Measurements from ENCODE around the gene MEG3.

DNA sequence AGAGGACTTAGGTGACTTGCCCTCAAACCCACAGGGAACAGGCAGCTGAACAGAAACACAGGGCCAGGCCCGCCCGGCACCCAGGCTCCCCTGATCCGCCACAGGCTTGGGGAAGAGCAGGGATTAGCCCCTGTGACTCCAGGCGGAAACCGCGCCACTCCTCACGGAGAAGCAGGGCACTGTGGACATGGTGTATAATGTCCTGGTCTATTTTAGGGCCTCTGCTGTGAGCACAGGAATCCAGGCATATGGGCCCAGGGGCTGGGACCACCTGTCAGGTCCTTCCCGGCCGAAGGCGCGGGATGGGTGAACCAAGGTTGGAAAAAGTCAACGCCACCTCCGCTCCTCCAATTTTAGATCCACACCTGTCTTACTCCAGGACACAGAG, 34.6 kb upstream of the MEG3 start:
- no peak for TF ChIP-seq EZH2 (IDR thresholded peaks at IDR 0.05; ENCODE audit: low read depth, unreplicated experiment)
- TF ChIP-seq, protein P1, sequence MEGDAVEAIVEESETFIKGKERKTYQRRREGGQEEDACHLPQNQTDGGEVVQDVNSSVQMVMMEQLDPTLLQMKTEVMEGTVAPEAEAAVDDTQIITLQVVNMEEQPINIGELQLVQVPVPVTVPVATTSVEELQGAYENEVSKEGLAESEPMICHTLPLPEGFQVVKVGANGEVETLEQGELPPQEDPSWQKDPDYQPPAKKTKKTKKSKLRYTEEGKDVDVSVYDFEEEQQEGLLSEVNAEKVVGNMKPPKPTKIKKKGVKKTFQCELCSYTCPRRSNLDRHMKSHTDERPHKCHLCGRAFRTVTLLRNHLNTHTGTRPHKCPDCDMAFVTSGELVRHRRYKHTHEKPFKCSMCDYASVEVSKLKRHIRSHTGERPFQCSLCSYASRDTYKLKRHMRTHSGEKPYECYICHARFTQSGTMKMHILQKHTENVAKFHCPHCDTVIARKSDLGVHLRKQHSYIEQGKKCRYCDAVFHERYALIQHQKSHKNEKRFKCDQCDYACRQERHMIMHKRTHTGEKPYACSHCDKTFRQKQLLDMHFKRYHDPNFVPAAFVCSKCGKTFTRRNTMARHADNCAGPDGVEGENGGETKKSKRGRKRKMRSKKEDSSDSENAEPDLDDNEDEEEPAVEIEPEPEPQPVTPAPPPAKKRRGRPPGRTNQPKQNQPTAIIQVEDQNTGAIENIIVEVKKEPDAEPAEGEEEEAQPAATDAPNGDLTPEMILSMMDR (conservative IDR thresholded peaks at IDR 0.05; ENCODE audit: low read depth in 2 of 2): no peak
- no peak for TF ChIP-seq POLR2AphosphoS5 (IDR thresholded peaks at IDR 0.05; ENCODE audit: low read depth)
- TF ChIP-seq, protein P2, sequence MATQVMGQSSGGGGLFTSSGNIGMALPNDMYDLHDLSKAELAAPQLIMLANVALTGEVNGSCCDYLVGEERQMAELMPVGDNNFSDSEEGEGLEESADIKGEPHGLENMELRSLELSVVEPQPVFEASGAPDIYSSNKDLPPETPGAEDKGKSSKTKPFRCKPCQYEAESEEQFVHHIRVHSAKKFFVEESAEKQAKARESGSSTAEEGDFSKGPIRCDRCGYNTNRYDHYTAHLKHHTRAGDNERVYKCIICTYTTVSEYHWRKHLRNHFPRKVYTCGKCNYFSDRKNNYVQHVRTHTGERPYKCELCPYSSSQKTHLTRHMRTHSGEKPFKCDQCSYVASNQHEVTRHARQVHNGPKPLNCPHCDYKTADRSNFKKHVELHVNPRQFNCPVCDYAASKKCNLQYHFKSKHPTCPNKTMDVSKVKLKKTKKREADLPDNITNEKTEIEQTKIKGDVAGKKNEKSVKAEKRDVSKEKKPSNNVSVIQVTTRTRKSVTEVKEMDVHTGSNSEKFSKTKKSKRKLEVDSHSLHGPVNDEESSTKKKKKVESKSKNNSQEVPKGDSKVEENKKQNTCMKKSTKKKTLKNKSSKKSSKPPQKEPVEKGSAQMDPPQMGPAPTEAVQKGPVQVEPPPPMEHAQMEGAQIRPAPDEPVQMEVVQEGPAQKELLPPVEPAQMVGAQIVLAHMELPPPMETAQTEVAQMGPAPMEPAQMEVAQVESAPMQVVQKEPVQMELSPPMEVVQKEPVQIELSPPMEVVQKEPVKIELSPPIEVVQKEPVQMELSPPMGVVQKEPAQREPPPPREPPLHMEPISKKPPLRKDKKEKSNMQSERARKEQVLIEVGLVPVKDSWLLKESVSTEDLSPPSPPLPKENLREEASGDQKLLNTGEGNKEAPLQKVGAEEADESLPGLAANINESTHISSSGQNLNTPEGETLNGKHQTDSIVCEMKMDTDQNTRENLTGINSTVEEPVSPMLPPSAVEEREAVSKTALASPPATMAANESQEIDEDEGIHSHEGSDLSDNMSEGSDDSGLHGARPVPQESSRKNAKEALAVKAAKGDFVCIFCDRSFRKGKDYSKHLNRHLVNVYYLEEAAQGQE (IDR thresholded peaks at IDR 0.05; ENCODE audit: unreplicated experiment): no peak
- TF ChIP-seq, protein P3, sequence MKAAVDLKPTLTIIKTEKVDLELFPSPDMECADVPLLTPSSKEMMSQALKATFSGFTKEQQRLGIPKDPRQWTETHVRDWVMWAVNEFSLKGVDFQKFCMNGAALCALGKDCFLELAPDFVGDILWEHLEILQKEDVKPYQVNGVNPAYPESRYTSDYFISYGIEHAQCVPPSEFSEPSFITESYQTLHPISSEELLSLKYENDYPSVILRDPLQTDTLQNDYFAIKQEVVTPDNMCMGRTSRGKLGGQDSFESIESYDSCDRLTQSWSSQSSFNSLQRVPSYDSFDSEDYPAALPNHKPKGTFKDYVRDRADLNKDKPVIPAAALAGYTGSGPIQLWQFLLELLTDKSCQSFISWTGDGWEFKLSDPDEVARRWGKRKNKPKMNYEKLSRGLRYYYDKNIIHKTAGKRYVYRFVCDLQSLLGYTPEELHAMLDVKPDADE (IDR thresholded peaks at IDR 0.05): no peak
- TF ChIP-seq CREB1 (CRISPR knock-in tag; IDR thresholded peaks at IDR 0.05; ENCODE audit: low read depth): no peak
- TF ChIP-seq ZNF114 (CRISPR knock-in tag; IDR thresholded peaks at IDR 0.05): no peak
- no peak for TF ChIP-seq JUNB (IDR thresholded peaks at IDR 0.05; ENCODE audit: unreplicated experiment)
- no peak for TF ChIP-seq STAT1 (IDR thresholded peaks at IDR 0.05; ENCODE audit: unreplicated experiment)
- no peak for TF ChIP-seq EZH2phosphoT487 (IDR thresholded peaks at IDR 0.05; ENCODE audit: unreplicated experiment)
- TF ChIP-seq NANOG (IDR thresholded peaks at IDR 0.05; ENCODE audit: borderline replicate concordance): no peak

Measured in GM23338 (cell line).